HG03045 (cell line): ENCODE measurements around the gene WNT7A.

Experiments used
- ATAC-seq: cut with Tn5 transposase; IDR thresholded peaks from one replicate; pipeline ENCODE4 v1.9.1; 2021; ENCODE audit warnings: mild to moderate bottlenecking, moderate library complexity; ENCODE audit not compliant: unreplicated experiment

Gene WNT7A

GRCh38 chr3:13798401-13798800, 81.5 kb downstream of the WNT7A start:
- ATAC-seq = no peak

DNA sequence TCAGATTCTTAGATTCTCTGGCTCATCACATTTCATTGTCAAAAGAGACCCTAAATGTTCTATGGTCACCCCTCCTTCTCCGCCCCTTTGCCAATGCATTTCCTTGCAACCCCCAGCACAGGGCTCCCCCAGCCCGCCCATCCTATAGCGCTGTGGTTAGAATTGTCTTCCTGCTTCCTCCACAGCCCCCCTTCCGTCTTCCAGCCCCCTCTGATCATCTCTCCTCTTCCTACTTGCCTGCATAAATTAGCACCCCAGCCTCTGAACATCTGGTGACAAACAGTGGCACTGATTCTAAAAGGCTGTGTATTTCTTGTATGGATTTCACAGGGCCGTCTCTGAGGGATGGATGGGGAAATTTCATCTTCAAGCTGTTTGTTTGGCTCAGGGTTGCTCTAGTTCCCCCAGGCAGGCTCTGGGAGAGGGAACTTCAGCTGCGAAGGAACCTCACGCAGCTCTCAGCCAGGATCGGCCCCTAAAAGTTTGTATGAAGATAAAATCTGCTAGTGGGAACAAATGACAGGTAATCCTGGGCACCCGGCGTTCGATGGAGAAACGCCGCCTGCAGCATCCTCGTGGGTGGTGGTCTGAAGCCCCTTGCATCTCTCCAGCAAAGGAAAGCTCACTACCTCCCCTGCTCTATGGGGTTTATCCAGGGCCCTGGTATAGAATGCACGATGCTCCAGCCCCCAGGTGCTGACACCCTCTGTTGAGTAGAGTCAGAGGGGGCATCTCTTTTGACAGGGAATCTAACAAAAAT, 83.0 kb downstream of the WNT7A start:
- ATAC-seq = no peak

DNA sequence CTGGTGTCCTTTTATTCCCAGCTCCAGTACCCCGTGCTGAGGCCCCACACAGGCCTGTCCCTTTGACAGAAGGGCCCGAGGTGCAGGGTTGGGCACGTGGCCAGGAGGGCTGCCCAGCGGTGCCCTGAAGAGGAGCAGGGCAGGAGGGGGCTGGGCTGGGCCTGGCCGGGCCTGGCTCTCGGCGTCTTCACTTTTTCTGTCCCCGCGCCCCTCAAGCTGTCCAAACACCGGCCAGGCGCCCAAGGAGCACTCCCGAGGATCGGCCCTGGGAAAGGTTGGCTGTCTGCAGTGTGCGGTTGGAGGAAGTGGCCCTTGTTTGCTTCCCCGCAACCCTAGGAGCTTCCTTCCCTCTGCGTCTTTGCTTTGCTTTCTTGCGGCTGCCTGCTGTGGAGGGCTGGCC, 84.1 kb downstream of the WNT7A start:
- no peak for ATAC-seq

DNA sequence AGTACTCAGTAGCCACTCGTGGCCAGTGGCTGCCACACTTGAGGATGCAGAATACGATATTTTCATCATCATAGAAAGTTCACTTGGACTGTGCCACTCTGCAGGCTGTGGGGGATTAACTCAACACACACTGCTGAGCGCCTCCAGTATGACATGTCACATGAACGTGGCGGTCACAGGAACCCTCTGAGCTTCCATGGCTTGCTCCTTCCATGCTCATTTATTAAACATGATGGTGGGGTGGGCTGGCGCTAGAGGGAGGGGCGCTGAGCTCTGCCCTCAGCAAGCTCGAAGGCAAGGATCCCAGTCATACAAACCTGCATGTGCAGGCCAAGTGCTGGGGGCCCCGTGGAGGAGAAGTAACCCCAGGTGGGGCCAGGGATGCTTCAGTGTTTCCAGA, 85.5 kb downstream of the WNT7A start:
- ATAC-seq = no peak

GRCh38 chr3:13793451-13793850, 86.4 kb downstream of the WNT7A start:
- ATAC-seq = no peak

GRCh38 chr3:13792512-13793371, 87.1 kb downstream of the WNT7A start:
- no peak for ATAC-seq

DNA sequence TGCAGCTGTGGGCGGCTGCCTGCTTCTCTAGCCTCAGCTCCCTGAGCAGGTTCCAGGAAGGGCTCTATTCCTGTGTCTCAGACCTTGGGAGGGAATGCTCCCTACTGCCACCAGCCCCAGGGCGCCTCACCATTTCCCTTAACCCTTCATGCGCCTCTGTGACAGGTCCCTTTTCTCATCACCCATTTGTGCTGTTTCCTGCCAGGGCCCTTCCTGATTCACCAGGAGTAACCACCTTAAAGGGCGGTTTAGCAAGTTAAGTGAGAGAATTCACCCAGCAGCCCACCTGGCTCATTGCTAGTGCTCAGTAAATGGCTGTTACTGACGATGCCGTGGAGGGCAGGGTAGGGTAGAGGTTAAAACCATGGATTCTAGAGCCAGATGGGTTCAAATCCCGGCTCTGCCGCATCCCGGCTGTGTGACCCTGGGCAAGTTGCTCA, 87.8 kb downstream of the WNT7A start:
- ATAC-seq = no peak

DNA sequence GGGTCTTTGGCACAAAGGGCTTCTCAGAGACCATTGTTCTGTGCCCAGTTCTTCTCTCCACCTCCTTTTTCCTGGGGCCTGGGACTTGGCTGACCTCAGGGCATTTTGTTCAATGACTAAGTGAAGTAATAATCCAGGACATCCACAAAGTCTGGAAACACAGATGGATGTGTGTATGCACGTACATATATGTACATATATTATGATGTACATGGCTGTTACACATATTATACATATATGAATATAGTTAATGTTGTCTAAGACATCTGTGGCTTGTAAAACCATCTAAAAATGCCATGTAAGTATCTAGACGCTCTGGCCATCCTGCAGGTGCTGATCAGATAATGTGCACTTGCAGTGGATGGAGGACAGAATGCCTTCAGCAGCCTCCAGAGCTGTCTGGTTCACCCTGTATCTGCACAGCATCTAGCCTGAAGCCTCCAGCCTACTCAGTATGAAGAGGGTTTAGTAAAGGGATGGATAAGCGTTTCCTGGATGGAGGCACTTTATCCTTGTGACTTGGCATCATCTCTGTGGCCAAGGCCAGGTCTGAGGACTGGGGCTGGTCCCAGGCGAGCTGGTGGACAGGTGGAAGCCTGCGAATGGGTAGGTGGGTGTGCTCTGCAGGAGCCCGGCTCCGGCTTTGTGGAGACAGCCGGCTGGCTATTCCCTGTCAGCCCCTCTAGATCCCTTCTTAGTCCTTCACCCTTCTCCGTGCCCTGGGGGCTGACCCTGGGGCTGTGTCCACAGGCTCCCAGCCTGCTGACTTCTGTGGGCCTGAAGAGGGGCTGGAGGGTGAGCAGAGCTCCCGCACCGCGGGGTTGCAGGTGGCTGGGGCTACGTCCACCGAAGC, 88.4 kb downstream of the WNT7A start:
- ATAC-seq = no peak

- ATAC-seq = no peak
Observed at GRCh38 chr3:13790376-13791197, 89.3 kb downstream of the WNT7A start.

DNA sequence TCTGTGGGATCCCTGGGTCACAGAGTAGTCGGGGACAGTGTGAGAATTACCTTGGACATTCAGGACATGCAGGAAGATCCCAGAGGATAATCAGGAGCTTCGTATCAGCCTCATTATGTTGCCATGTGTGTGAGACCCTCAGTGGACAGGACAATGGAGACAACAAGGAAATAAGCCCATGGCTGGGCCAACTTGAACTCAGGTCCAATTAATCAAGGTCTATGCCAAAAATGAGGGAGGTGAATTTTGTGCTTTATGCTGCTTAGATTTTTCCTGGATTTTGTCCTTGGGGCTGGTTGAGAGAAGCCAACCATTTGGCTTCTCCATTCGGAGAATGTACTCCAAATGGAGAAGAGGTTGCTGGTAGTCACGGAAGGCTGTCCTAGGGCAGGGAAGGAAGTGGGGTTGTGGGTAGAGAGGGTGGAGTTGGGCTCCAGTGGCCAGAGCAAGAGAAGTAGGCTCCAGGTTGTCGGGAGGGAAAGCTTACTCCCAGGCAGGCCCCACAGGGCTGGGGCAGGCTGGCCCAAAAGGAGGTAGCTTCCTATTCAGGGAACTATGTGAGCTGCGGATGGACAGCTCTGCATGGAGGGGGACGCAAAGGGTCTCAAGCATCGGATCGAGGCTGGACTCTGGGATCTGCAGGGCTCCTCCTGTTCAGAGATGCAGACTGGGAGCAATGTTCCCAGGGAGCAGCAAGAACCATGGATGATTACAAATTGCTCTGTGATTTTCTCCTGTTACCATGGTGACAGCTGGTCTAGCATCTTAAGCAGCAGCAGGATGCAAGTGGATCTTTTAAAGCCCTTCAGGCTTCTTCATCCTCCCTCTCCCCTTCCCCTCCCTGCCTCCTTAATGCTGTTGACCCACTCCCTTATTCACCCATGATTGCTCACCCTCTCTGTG, 91.1 kb downstream of the WNT7A start:
- no peak for ATAC-seq

DNA sequence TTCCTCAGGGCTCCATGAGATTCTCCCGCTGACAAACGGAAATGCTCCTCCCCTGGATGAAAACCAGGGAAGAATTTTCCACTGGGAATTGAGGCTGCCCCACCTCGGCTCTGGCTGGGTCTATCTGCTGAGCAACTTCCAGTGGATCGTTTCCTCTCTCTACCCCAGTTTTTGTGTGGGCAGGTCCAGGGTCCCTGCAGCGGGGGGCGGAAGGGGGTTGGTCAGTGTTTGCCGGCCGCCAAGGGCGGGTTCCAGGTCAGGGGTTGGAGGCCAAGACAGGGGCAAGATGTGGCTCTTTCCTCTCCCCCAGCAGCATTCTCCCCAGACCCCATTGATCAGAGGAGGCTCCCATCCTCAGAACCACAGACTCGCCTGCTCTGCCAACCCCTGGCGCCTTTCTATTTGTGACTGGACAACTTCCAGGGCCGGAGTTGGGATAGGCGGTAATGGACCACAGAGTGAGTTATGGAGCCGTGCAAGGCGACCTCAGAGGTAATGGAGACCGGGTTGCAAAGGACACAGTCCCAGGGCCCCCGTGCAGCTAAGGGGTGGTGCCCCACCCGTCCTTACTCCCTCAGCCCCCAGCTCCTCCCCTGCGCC, 92.2 kb downstream of the WNT7A start:
- ATAC-seq = no peak

GRCh38 chr3:13786811-13787210, 93.1 kb downstream of the WNT7A start:
- no peak for ATAC-seq

GRCh38 chr3:13785853-13786436, 93.9 kb downstream of the WNT7A start:
- ATAC-seq = no peak

- no peak for ATAC-seq
Observed at GRCh38 chr3:13785351-13785750, 94.5 kb downstream of the WNT7A start.

GRCh38 chr3:13783476-13783875, 96.4 kb downstream of the WNT7A start:
- no peak for ATAC-seq

- no peak for ATAC-seq
Observed at GRCh38 chr3:13782501-13782900, 97.4 kb downstream of the WNT7A start.

DNA sequence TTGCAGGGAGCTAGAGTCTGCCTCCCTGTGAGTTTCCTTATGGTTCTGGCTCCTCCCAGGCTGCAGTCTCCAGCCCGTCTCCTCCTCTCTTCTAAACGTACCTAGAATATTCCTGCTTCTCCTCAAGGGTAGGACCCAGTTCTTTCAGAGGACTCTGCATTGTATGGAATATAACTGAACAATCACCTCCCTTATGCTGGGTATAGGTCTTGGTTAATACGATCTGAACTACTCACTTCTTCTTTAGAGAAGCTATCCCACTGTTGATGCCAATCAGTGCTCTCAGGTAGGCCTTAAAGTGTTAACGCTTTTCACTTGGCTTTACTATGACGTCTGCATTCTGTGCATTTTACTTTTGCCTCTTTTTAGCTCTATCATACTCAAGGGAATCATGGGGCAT, 98.5 kb downstream of the WNT7A start:
- no peak for ATAC-seq

GRCh38 chr3:13780432-13781176, 99.3 kb downstream of the WNT7A start:
- ATAC-seq = no peak
